GM23338 (cell line): ENCODE data around the gene OBSL1. TPM values are rescaled to one million over a fixed set of nuclear protein-coding genes. Genes with fewer than 3 reads are reported as not detected.
A peak's percentile ranks its signal among the peaks of the same experiment; 100 is the strongest.

Experiments
- ATAC-seq: fragments of 200-7000 bp; cut with Tn5 transposase; 3 replicates; pipeline ENCODE4 v1.9.1; 2020
- DNase-seq: peaks from one replicate; pipeline ENCODE4 v3.0.0-alpha.2; 2015; ENCODE audit warnings: low spot score
- H2AFZ ChIP-seq: fragments of 200-600 bp; sonication (generic); 2 replicates; pipeline ENCODE4 v1.8.0; 2016; ENCODE audit warnings: antibody characterized with exemption, mild to moderate bottlenecking, moderate library complexity
- H3F3A ChIP-seq: fragments of 200-600 bp; sonication (generic); replicated peaks from 2 replicates; pipeline ENCODE4 v1.8.0; 2017; ENCODE audit warnings: antibody characterized with exemption, mixed run types, low read depth
- H3K27ac ChIP-seq: fragments of 200-600 bp; sonication (generic); 2 replicates; pipeline ENCODE4 v1.6.1; 2016; ENCODE audit warnings: low read depth
- H3K27me3 ChIP-seq: fragments of 200-600 bp; sonication (generic); 2 replicates; pipeline ENCODE4 v1.8.0; 2016; ENCODE audit warnings: mild to moderate bottlenecking, mixed run types, moderate library complexity; ENCODE audit not compliant: insufficient read depth
- H3K36me3 ChIP-seq: fragments of 200-600 bp; sonication (generic); 2 replicates; pipeline ENCODE4 v1.8.0; 2016; ENCODE audit warnings: mild to moderate bottlenecking; ENCODE audit not compliant: insufficient read depth
- H3K4me1 ChIP-seq: fragments of 200-600 bp; sonication (generic); 2 replicates; pipeline ENCODE4 v1.8.0; 2016; ENCODE audit warnings: mild to moderate bottlenecking, moderate library complexity; ENCODE audit not compliant: insufficient read depth
- H3K4me2 ChIP-seq: fragments of 200-600 bp; sonication (generic); 2 replicates; pipeline ENCODE4 v1.7.1; 2017; ENCODE audit warnings: mixed run types
- H3K4me3 ChIP-seq: fragments of 200-600 bp; sonication (generic); 2 replicates; pipeline ENCODE4 v1.6.1; 2016; ENCODE audit warnings: mixed run types
- H3K79me2 ChIP-seq: fragments of 200-600 bp; sonication (generic); replicated peaks from 2 replicates; pipeline ENCODE4 v1.8.0; 2017; ENCODE audit warnings: mild to moderate bottlenecking; ENCODE audit not compliant: insufficient read depth
- H3K9me2 ChIP-seq: fragments of 200-600 bp; sonication (generic); 2 replicates; pipeline ENCODE4 v1.8.0; 2017; ENCODE audit not compliant: insufficient read depth
- H4K20me1 ChIP-seq: fragments of 200-600 bp; sonication (generic); replicated peaks from 2 replicates; pipeline ENCODE4 v1.8.0; 2017; ENCODE audit warnings: mild to moderate bottlenecking; ENCODE audit not compliant: insufficient read depth
- H3K27ac Mint-ChIP-seq: 2 replicates; pipeline ENCODE4 v1.8.0; 2020; ENCODE audit warnings: inconsistent platforms, mild to moderate bottlenecking, moderate library complexity, mixed read lengths
- H3K27me3 Mint-ChIP-seq: 3 replicates; pipeline ENCODE4 v1.8.0; 2022; ENCODE audit warnings: low read depth, mild to moderate bottlenecking, moderate library complexity, mixed read lengths, inconsistent platforms; ENCODE audit not compliant: insufficient read depth, poor library complexity
- H3K36me3 Mint-ChIP-seq: 3 replicates; pipeline ENCODE4 v1.8.0; 2021; ENCODE audit warnings: low read depth, mild to moderate bottlenecking, inconsistent platforms, moderate library complexity, mixed read lengths
- H3K4me1 Mint-ChIP-seq: 3 replicates; pipeline ENCODE4 v1.8.0; 2020; ENCODE audit warnings: mild to moderate bottlenecking, inconsistent platforms, mixed read lengths
- H3K4me3 Mint-ChIP-seq: 3 replicates; pipeline ENCODE4 v1.8.0; 2021; ENCODE audit warnings: moderate library complexity, mild to moderate bottlenecking, inconsistent platforms, mixed read lengths
- H3K9me3 Mint-ChIP-seq: 3 replicates; pipeline ENCODE4 v1.8.0; 2020; ENCODE audit warnings: moderate library complexity, mild to moderate bottlenecking, inconsistent platforms, mixed read lengths
- CREB1 ChIP-seq: fragments of 250-450 bp; sonication (Bioruptor Pico); IDR thresholded peaks from 2 replicates; pipeline ENCODE4 v1.5.0; 2020; ENCODE audit warnings: low read depth, mild to moderate bottlenecking, moderate library complexity
- EZH2 ChIP-seq: fragments of 200-600 bp; sonication (generic); IDR thresholded peaks from one replicate; pipeline ENCODE4 v1.8.0; 2017; ENCODE audit warnings: antibody characterized with exemption, mild to moderate bottlenecking, low read depth; ENCODE audit not compliant: unreplicated experiment
- EZH2phosphoT487 ChIP-seq: fragments of 200-600 bp; sonication (generic); IDR thresholded peaks from one replicate; pipeline ENCODE4 v1.8.1; 2018; ENCODE audit warnings: antibody characterized with exemption; ENCODE audit not compliant: unreplicated experiment
- JUNB ChIP-seq: IDR thresholded peaks from one replicate; pipeline ENCODE4 v1.6.1; 2016; ENCODE audit warnings: antibody characterized with exemption; ENCODE audit not compliant: unreplicated experiment
- NANOG ChIP-seq: IDR thresholded peaks from 2 replicates; pipeline ENCODE4 v1.6.1; 2016; ENCODE audit warnings: antibody characterized with exemption, borderline replicate concordance
- POLR2AphosphoS5 ChIP-seq: IDR thresholded peaks from 2 replicates; pipeline ENCODE4 v1.6.1; 2016; ENCODE audit warnings: antibody characterized with exemption, low read depth
- ZNF331 ChIP-seq: fragments of 250-450 bp; sonication (Bioruptor Pico); IDR thresholded peaks from 2 replicates; pipeline ENCODE4 v1.5.0; 2020; ENCODE audit warnings: low read depth, mild to moderate bottlenecking, moderate library complexity
- ZNF462 ChIP-seq: fragments of 250-450 bp; sonication (Bioruptor Pico); IDR thresholded peaks from 2 replicates; pipeline ENCODE4 v1.5.0; 2020; ENCODE audit warnings: mild to moderate bottlenecking, moderate library complexity
- polyA plus RNA-seq: library from polyadenylated mRNA; unstranded; fragments of >200 nt; fragmentation: Nextera tagmentation; extraction: Ambion mirVana; gene quantifications from 2 replicates; pipeline ENCODE4 v1.2.1, GENCODE V29; 2016
- total RNA-seq: library from RNA; depleted of rRNA; stranded (reverse); fragments of >200 nt; shearing (Covaris generic); gene quantifications from 2 replicates; pipeline ENCODE4 v1.2.3, GENCODE V29; 2014
- TF ChIP-seq, protein P1 (sequence below), 2 experiments: fragments of 200-600 bp in 1 of 2; sonication (generic) in 1 of 2; conservative IDR thresholded peaks; 2 replicates each; pipeline versions ENCODE4 v1.5.1 to v1.6.1; 2016 to 2017; ENCODE audit warnings: antibody characterized with exemption in 2 of 2, low read depth in 2 of 2, mild to moderate bottlenecking in 2 of 2, moderate library complexity in 1 of 2

OBSL1 gene
- total and polyA plus RNA-seq, 2 experiments from 2014 or later, result 94.9 to 207 TPM

DNA sequence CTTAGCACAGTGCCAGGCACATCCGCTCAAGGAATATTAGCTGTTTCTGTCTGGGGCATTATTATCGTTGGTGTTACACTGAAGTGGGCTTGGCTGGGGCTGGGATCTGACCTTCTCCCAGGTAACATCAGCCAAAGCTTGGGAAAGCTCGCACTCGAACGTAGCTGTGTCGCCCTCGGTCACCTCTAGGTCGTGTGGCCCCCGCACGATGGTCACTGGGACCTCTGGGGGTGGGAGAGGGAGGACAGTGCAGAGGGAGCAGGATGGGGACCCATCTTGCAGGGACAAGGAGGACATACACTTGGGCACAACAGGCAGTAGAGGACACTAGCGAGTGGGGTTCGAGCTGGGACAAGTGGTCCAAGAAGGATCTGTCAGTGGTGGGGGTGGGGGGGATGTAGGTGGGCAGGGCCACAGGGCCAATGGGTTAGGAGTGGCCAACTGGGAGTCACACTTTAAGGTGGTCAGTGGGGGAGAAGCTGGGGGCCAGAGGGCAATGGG is 17.8 kb downstream of the OBSL1 start:
- ATAC-seq (no peak), DNase-seq (no peak)
- no peaks in the 10 kb centered on the region for H3K9me3 Mint-ChIP-seq
- no peak for TF ChIP-seq NANOG
- TF ChIP-seq, protein P1, sequence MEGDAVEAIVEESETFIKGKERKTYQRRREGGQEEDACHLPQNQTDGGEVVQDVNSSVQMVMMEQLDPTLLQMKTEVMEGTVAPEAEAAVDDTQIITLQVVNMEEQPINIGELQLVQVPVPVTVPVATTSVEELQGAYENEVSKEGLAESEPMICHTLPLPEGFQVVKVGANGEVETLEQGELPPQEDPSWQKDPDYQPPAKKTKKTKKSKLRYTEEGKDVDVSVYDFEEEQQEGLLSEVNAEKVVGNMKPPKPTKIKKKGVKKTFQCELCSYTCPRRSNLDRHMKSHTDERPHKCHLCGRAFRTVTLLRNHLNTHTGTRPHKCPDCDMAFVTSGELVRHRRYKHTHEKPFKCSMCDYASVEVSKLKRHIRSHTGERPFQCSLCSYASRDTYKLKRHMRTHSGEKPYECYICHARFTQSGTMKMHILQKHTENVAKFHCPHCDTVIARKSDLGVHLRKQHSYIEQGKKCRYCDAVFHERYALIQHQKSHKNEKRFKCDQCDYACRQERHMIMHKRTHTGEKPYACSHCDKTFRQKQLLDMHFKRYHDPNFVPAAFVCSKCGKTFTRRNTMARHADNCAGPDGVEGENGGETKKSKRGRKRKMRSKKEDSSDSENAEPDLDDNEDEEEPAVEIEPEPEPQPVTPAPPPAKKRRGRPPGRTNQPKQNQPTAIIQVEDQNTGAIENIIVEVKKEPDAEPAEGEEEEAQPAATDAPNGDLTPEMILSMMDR (conservative IDR thresholded peaks at IDR 0.05; ENCODE audit: low read depth in 2 of 2), result peak in 1 of 2 experiments; percentile 32; a peak in 2 of 4 replicates
- no peak for TF ChIP-seq EZH2phosphoT487
- 0 out of 2 replicates have a peak, but pooled peaks have one; percentile 13 for TF ChIP-seq POLR2AphosphoS5
- no peak for TF ChIP-seq ZNF331 (CRISPR knock-in tag)
- no peak for TF ChIP-seq CREB1 (CRISPR knock-in tag)
- Histone ChIP-seq H3K79me2 (no peaks in the 10 kb centered on the region), H3F3A (peaks cover 4% of the 10 kb centered on the region; the same call in 1 of the 2 replicates), H3K36me3 (no peaks in the 10 kb centered on the region; the same call in 1 of the 2 replicates), H3K4me2 (peak overlapping the region; percentile 99), H3K9me2 (no peaks in the 10 kb centered on the region), H3K4me1 (peaks cover 10% of the 10 kb centered on the region), H3K27me3 (peaks cover 17% of the 10 kb centered on the region), H3K4me3 (peak overlapping the region; percentile 98), H2AFZ (no peak overlapping the region), H3K27ac (no peak overlapping the region), H4K20me1 (no peaks in the 10 kb centered on the region)
- peaks cover 13% of the 10 kb centered on the region for H3K4me1 Mint-ChIP-seq
- no peak overlapping the region for H3K27ac Mint-ChIP-seq
- H3K4me3 Mint-ChIP-seq, result peak overlapping the region; percentile 63
- peaks cover 34% of the 10 kb centered on the region for H3K27me3 Mint-ChIP-seq
- peaks cover 11% of the 10 kb centered on the region; the same call in 1 of the 3 replicates for H3K36me3 Mint-ChIP-seq

DNA sequence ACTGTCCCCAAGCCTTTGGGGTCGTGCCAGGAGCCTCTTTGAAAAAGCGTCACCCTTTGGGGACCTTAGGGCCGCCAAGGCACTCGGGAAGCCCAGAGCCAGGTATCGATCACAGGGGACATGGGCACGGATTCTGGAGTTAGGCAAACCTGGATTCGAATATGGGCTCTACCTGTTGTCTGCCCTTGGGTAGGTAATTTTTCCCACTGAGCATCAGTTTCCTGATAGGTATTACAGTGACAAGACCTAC is 18.2 kb downstream of the OBSL1 start:
- Mint-ChIP-seq H3K27ac (no peak overlapping the region), H3K27me3 (peaks cover 34% of the 10 kb centered on the region), H3K36me3 (peaks cover 15% of the 10 kb centered on the region; the same call in 2 of the 3 replicates), H3K4me3 (peak overlapping the region; percentile 63), H3K9me3 (no peaks in the 10 kb centered on the region; the same call in 2 of the 3 replicates), H3K4me1 (peaks cover 13% of the 10 kb centered on the region)
- Histone ChIP-seq H3K27ac (no peak overlapping the region), H3K9me2 (no peaks in the 10 kb centered on the region), H3K36me3 (no peaks in the 10 kb centered on the region; the same call in 1 of the 2 replicates), H3K4me2 (peak overlapping the region; percentile 99), H3F3A (peaks cover 4% of the 10 kb centered on the region; the same call in 1 of the 2 replicates), H3K4me3 (peak overlapping the region; percentile 98), H4K20me1 (no peaks in the 10 kb centered on the region), H2AFZ (no peak overlapping the region; the same call in 1 of the 2 replicates), H3K79me2 (no peaks in the 10 kb centered on the region), H3K27me3 (peaks cover 17% of the 10 kb centered on the region), H3K4me1 (peaks cover 10% of the 10 kb centered on the region)
- DNase-seq (no peak), ATAC-seq (no peak)
- TF ChIP-seq ZNF462 (CRISPR knock-in tag) (no peak), EZH2 (no peak), CREB1 (CRISPR knock-in tag) (no peak), ZNF331 (CRISPR knock-in tag) (no peak), JUNB (no peak), NANOG (no peak), EZH2phosphoT487 (no peak)
- TF ChIP-seq, protein P1 (conservative IDR thresholded peaks at IDR 0.05; ENCODE audit: low read depth in 2 of 2), result no peak
